SK-N-SH treated with all-trans-retinoic acid at 6 μM for 48 hours (cell line): ENCODE measurements around the gene TRPM6.

Source experiments
- ARNTL ChIP-seq: fragments of 450-650 bp; formaldehyde crosslinking; IDR thresholded peaks from 2 replicates; pipeline ENCODE4 v1.5.0; 2020; ENCODE audit warnings: low read depth, mild to moderate bottlenecking, moderate library complexity, borderline replicate concordance
- CSDC2 ChIP-seq: fragments of 250-450 bp; sonication (Bioruptor Pico); IDR thresholded peaks from 2 replicates; pipeline ENCODE4 v1.5.0; 2020; ENCODE audit warnings: mild to moderate bottlenecking, moderate library complexity
- GLIS3 ChIP-seq: fragments of 250-450 bp; sonication (Bioruptor Pico); IDR thresholded peaks from 2 replicates; pipeline ENCODE4 v1.5.0; 2020; ENCODE audit warnings: mild to moderate bottlenecking, moderate library complexity
- OSR1 ChIP-seq: fragments of 250-450 bp; sonication (Bioruptor Pico); IDR thresholded peaks from 2 replicates; pipeline ENCODE4 v1.8.0; 2022; ENCODE audit warnings: moderate library complexity, mild to moderate bottlenecking, inconsistent platforms
- PPARA ChIP-seq: fragments of 250-450 bp; sonication (Bioruptor Pico); IDR thresholded peaks from 2 replicates; pipeline ENCODE4 v1.5.0; 2020; ENCODE audit warnings: mild to moderate bottlenecking, borderline replicate concordance
- RARB ChIP-seq: fragments of 250-450 bp; sonication (Bioruptor Pico); IDR thresholded peaks from 2 replicates; pipeline ENCODE4 v1.8.0; 2021; ENCODE audit warnings: mild to moderate bottlenecking, moderate library complexity
- ZC3H10 ChIP-seq: fragments of 250-450 bp; sonication (Bioruptor Pico); IDR thresholded peaks from 2 replicates; pipeline ENCODE4 v1.5.1; 2021; ENCODE audit warnings: mild to moderate bottlenecking, moderate library complexity
- ZFP3 ChIP-seq: fragments of 250-450 bp; sonication (Bioruptor Pico); IDR thresholded peaks from 2 replicates; pipeline ENCODE4 v1.5.0; 2020; ENCODE audit warnings: mild to moderate bottlenecking, moderate library complexity
- ZFP30 ChIP-seq: fragments of 450-650 bp; formaldehyde crosslinking; IDR thresholded peaks from 2 replicates; pipeline ENCODE4 v1.5.0; 2022; ENCODE audit warnings: mild to moderate bottlenecking, moderate library complexity
- ZNF8 ChIP-seq: fragments of 450-650 bp; formaldehyde crosslinking; IDR thresholded peaks from 2 replicates; pipeline ENCODE4 v1.5.0; 2020; ENCODE audit warnings: mild to moderate bottlenecking, moderate library complexity
- TF ChIP-seq, protein P1 (sequence below): fragments of 250-450 bp; sonication (Bioruptor Pico); IDR thresholded peaks from 2 replicates; pipeline ENCODE4 v1.8.0; 2020; ENCODE audit warnings: mild to moderate bottlenecking, moderate library complexity, borderline replicate concordance
- TF ChIP-seq, protein P2 (sequence below): fragments of 250-450 bp; sonication (Bioruptor Pico); IDR thresholded peaks from 2 replicates; pipeline ENCODE4 v1.5.1; 2020; ENCODE audit warnings: low read depth, mild to moderate bottlenecking, moderate library complexity

DNA sequence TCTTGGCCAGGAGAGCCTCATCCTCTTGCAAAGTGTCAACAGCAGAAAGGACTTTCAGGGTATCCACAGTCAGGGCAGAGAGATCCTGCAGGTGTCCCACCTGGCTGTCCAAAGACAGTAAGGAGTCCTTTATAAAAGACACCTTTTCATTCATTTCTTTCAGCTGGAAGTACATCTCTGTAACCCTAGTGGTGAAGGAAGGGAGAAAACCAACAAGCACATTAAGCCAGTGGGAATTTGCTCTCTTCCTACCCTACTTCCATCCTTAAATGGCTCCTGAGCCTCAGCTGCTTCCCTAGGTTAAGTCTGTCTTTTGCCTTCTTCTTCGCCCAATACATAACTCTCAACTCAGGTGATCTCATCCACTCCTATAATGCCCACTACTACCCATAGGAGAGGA lies 124.8 kb downstream of the TRPM6 start:
- TF ChIP-seq, protein P1, sequence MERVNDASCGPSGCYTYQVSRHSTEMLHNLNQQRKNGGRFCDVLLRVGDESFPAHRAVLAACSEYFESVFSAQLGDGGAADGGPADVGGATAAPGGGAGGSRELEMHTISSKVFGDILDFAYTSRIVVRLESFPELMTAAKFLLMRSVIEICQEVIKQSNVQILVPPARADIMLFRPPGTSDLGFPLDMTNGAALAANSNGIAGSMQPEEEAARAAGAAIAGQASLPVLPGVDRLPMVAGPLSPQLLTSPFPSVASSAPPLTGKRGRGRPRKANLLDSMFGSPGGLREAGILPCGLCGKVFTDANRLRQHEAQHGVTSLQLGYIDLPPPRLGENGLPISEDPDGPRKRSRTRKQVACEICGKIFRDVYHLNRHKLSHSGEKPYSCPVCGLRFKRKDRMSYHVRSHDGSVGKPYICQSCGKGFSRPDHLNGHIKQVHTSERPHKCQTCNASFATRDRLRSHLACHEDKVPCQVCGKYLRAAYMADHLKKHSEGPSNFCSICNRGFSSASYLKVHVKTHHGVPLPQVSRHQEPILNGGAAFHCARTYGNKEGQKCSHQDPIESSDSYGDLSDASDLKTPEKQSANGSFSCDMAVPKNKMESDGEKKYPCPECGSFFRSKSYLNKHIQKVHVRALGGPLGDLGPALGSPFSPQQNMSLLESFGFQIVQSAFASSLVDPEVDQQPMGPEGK (CRISPR knock-in tag): no peak
- TF ChIP-seq ZFP3 (CRISPR knock-in tag) (no peak), OSR1 (CRISPR knock-in tag) (no peak), ZNF8 (no peak), RARB (CRISPR knock-in tag) (no peak), ZC3H10 (CRISPR knock-in tag) (no peak), GLIS3 (CRISPR knock-in tag) (no peak), CSDC2 (CRISPR knock-in tag) (no peak), PPARA (CRISPR knock-in tag) (no peak), ZFP30 (CRISPR knock-in tag) (no peak), ARNTL (CRISPR knock-in tag) (no peak)
- TF ChIP-seq, protein P2, sequence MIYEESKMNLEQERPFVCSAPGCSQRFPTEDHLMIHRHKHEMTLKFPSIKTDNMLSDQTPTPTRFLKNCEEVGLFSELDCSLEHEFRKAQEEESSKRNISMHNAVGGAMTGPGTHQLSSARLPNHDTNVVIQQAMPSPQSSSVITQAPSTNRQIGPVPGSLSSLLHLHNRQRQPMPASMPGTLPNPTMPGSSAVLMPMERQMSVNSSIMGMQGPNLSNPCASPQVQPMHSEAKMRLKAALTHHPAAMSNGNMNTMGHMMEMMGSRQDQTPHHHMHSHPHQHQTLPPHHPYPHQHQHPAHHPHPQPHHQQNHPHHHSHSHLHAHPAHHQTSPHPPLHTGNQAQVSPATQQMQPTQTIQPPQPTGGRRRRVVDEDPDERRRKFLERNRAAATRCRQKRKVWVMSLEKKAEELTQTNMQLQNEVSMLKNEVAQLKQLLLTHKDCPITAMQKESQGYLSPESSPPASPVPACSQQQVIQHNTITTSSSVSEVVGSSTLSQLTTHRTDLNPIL (CRISPR knock-in tag): no peak
